ENCODE measurements around the gene ZBTB17. TPM values are rescaled to one million over a fixed set of nuclear protein-coding genes. Genes with fewer than 3 reads are reported as not detected.

The ZBTB17 gene
- total RNA-seq, 1 donor from 2014 or later = 33.6 TPM

Other genes starting within 250 kb of the ZBTB17 start
- 3.5 TPM for gene SLC25A34, start 239.8 kb downstream of the ZBTB17 start, total RNA-seq (ENCODE audit: unreplicated experiment)
- gene TMEM82, start 233.6 kb downstream of the ZBTB17 start, total RNA-seq (ENCODE audit: unreplicated experiment) = not detected
- 198 TPM for gene FBLIM1, start 217.3 kb downstream of the ZBTB17 start, total RNA-seq (ENCODE audit: unreplicated experiment)
- gene UQCRHL, start 168.5 kb downstream of the ZBTB17 start, total RNA-seq (ENCODE audit: unreplicated experiment) = 2.4 TPM
- gene SPEN, start 128.4 kb downstream of the ZBTB17 start, total RNA-seq (ENCODE audit: unreplicated experiment) = 33.5 TPM
- gene SRARP, start 28.1 kb upstream of the ZBTB17 start, total RNA-seq (ENCODE audit: unreplicated experiment) = 0.10 TPM
- gene HSPB7, start 41.9 kb upstream of the ZBTB17 start, total RNA-seq (ENCODE audit: unreplicated experiment) = not detected
- not detected for gene CLCNKA, start 45.9 kb upstream of the ZBTB17 start, total RNA-seq (ENCODE audit: unreplicated experiment)
- gene CLCNKB, start 67.7 kb upstream of the ZBTB17 start, total RNA-seq (ENCODE audit: unreplicated experiment) = 0.59 TPM
- 0.56 TPM for gene FAM131C, start 97.5 kb upstream of the ZBTB17 start, total RNA-seq (ENCODE audit: unreplicated experiment)
- 109 TPM for gene EPHA2, start 180.0 kb upstream of the ZBTB17 start, total RNA-seq (ENCODE audit: unreplicated experiment)
- gene ARHGEF19, start 236.6 kb upstream of the ZBTB17 start, total RNA-seq (ENCODE audit: unreplicated experiment) = 14.0 TPM